PC-9 (cell line): ENCODE results near the gene RETREG1.

Experiments
- EZH2 ChIP-seq: fragments of 200-600 bp; sonication (generic); IDR thresholded peaks from 2 replicates; pipeline ENCODE4 v1.8.0; 2017; ENCODE audit warnings: antibody characterized with exemption, low read depth
- TF ChIP-seq, protein P1 (sequence below): fragments of 200-600 bp; sonication (generic); conservative IDR thresholded peaks from 2 replicates; pipeline ENCODE4 v1.6.1; 2017; ENCODE audit warnings: mixed run types, antibody characterized with exemption, mild to moderate bottlenecking, moderate library complexity

DNA sequence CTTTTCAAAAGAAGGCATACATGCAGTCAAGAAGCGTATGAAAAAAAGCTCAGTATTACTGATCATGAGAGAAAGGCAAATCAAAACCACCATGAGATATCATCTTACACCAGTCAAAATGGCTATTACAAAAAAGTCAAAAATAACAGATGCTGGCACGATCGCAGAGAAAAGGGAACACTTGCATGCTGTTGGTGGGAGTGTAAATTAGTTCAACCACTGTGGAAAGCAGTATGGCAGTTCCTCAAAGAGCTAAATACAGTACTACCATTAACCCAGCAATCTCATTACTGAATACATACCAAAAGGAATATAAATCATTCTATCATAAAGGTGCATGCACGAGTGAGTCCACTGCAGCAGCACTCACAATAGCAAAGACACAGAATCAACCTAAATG lies 24.5 kb downstream of the RETREG1 start:
- TF ChIP-seq, protein P1, sequence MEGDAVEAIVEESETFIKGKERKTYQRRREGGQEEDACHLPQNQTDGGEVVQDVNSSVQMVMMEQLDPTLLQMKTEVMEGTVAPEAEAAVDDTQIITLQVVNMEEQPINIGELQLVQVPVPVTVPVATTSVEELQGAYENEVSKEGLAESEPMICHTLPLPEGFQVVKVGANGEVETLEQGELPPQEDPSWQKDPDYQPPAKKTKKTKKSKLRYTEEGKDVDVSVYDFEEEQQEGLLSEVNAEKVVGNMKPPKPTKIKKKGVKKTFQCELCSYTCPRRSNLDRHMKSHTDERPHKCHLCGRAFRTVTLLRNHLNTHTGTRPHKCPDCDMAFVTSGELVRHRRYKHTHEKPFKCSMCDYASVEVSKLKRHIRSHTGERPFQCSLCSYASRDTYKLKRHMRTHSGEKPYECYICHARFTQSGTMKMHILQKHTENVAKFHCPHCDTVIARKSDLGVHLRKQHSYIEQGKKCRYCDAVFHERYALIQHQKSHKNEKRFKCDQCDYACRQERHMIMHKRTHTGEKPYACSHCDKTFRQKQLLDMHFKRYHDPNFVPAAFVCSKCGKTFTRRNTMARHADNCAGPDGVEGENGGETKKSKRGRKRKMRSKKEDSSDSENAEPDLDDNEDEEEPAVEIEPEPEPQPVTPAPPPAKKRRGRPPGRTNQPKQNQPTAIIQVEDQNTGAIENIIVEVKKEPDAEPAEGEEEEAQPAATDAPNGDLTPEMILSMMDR: no peak
- no peak for TF ChIP-seq EZH2
